T47D (cell line): ENCODE results near the gene MAP1LC3A.

Source experiments
- DNase-seq, 2 experiments: peaks; one replicate each; pipeline versions ENCODE4 v3.0.0 to v3.0.0-alpha.2; 2011 to 2012; ENCODE audit warnings: low read depth in 1 of 2, low spot score in 1 of 2
- JUND ChIP-seq: IDR thresholded peaks from 2 replicates; pipeline ENCODE4 v1.6.1; 2012; ENCODE audit warnings: low read depth
- in situ Hi-C: cut with HindIII; loops from 2 replicates; pipeline ENCODE4 v1.10.0; 2016; ENCODE audit warnings: low sequenced_read_pairs, low pct_unique_long_range_greater_than_20kb

The MAP1LC3A gene

DNA sequence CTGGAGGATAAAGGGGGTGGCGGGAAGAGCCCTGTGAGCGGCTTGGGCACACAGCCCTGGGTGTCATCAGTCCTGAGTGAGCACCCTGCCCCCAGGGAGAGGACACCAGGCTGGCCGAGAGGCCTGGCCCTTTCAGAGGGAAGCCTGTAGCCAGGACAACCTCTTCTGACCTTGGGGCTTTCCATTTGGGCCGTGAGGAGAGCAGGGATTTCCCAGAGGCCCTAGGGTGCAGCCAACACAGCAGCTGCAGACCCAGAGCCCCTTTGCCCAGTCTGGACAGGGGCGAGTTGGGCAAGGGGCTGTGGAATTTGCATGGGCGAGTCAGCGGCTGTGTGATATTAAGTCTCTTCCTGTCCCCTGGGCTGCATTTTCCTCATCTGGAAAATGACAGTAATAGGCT lies 6.3 kb downstream of the MAP1LC3A start:
- no peak for TF ChIP-seq JUND
- no peak for DNase-seq
- in situ Hi-C loops, result no loop called here

GRCh38 chr20:34566978-34567891 lies 8.7 kb downstream of the MAP1LC3A start:
- no peak for TF ChIP-seq JUND
- in situ Hi-C loops, result no loop called here
- DNase-seq, result no peak

- DNase-seq, result no peak
- in situ Hi-C loops, result no loop called here
- no peak for TF ChIP-seq JUND
Measured at GRCh38 chr20:34567892-34568865, 9.7 kb downstream of the MAP1LC3A start.

DNA sequence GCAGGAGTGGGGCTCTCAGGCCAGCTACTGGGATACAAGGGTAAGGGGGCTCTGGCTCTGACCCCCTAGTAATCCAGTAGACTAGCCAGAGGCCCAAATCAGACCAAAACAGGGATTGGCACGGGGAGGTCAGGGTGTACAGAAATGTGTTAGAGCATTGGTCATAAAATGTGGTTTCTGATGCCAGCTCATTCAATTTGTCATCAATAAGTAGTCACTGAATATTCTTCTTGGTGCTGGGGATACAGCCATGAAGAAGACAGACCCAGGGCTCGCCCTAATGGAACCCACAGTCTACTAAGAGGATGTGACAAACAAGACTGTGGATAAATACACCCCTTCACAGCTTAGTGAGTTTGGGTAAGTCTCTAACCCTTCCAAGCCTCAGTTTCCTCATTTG lies 11.1 kb downstream of the MAP1LC3A start:
- DNase-seq, result no peak
- no peak for TF ChIP-seq JUND
- in situ Hi-C loops, result no loop called here

- no peak for DNase-seq
- no peak for TF ChIP-seq JUND
- in situ Hi-C loops, result no loop called here
Measured at GRCh38 chr20:34570859-34571306, 12.4 kb downstream of the MAP1LC3A start.

DNA sequence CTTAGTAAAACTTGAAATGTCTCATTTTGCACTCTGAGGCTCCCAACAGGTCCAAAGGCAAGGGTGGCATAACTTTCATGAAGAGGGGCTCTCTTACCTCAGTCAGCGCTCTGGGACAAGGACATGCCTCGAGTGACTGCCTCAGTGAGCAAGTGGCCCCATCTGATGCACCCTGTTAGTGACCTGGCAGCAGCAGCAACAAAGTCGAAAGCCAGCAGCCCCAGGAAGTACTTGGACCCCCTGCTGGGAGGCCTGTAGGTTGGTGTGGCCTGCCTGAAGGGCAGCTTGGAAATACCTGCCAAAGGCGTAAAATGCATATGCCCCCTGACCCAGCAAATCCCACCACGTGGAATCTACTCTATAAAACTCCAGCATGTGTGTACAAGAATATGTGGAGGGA lies 13.2 kb downstream of the MAP1LC3A start:
- in situ Hi-C loops, result no loop called here
- DNase-seq, result no peak
- no peak for TF ChIP-seq JUND

DNA sequence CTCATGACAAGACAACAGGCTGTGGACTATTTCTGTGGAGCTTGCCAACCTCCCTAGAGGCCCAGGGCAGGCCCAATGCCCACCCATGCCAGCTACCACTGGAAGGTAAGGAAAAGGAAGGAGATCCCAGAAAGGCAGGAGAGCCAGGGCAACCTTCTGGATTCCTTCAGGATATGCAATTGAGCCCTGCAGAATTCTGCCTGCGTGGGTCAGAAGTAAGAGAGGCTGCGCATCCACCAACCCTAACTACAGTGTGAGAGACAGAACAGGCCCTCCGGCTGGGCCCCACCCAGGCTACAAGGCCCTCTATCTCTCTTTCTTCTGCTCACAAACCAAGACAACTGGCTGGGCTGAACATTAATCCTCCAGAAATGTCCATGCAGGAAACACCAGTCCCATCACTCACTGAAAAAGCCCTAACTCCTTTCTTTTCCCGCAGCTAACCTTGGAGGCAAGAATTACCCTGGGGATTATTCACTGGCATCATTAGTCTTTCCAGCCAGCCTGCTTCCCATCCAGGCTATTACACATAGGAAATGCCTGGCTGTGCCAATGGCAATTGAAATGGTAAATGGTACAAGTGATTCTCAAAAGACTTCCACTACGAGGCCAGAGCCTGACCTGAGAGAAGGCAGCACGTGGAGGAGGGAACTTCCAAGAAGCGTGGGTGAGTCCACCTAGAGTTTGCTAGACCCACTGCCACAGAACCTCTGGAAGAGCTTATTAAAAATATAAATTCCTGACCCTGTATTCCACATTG lies 15.2 kb downstream of the MAP1LC3A start:
- no peak for TF ChIP-seq JUND
- DNase-seq, result no peak
- in situ Hi-C loops, result no loop called here

DNA sequence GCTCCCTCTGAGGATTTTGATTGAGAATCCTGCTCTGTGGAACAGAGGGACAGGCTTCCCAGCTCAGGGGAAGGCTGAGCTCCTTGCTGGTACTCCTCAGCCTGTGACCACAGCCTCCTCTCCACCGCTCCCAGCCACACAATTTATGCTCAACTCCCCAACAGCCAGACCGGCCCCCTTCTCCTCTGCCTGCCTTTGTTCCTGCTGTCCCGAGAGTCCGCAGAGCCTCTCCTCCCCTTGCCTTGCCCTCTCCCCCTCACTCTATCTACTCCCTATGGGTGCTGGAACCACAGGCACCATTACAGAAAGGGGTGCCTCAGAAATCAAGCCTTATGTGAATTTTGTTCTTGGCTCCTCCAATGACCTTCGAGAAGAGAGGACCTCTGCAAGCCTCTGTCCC lies 15.9 kb downstream of the MAP1LC3A start:
- in situ Hi-C loops, result no loop called here
- no peak for TF ChIP-seq JUND

DNA sequence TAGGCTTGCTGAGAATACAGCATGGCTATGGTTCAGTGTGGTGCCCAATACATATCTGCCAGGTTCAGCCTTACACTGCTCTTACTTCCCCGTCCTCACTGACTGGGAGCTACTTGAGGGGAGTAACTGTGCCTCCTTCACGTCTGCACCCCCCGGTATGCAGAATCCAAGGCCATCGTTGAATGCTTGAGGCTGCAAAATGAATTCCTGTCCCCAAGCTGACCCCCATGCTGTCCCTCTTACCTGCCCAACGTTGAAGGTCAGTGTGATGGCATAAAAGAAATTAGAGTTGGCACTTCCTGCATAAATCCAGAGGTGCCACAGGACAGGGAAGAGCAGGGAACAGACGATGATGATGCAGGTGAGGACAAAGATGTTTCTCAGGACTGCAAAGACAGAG lies 16.3 kb downstream of the MAP1LC3A start:
- DNase-seq, result no peak
- in situ Hi-C loops, result no loop called here
- TF ChIP-seq JUND, result no peak

More for the DNA sequence above, 15.9 kb downstream of the MAP1LC3A start:
- no peak for DNase-seq

GRCh38 chr20:34575271-34575670 lies 16.8 kb downstream of the MAP1LC3A start:
- DNase-seq, result no peak
- no peak for TF ChIP-seq JUND
- in situ Hi-C loops, result no loop called here

DNA sequence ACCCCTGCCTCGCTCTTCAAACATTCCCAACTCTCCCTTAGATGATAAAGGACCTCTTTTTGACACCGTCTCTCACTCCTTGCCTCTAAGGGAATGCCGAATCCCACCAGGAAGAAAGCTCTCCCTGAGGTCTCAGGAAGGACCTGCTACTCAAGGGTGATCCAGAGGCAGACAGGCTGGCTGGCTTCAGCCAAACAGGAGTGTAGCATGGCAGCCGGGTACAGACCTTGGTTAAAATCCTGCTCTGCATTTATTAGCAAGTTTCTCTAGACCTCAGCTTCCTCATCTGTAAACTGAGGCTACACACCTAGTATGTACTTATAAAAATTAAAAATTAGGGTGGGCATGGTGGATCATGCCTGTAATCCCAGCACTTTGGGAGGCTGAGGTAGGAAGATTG lies 17.2 kb downstream of the MAP1LC3A start:
- in situ Hi-C loops, result no loop called here
- DNase-seq, result no peak

GRCh38 chr20:34577061-34577460 lies 18.5 kb downstream of the MAP1LC3A start:
- in situ Hi-C loops, result no loop called here
- no peak for DNase-seq
- TF ChIP-seq JUND, result no peak

More for the DNA sequence above, 17.2 kb downstream of the MAP1LC3A start:
- TF ChIP-seq JUND, result no peak
